ENCODE results near the gene SOX6. TPM values are rescaled to one million over a fixed set of nuclear protein-coding genes. Genes with fewer than 3 reads are reported as not detected.

Gene SOX6
- total RNA-seq, 1 donor from 2014 or later = 16.9 TPM

GRCh38 chr11:15965562-15966250 lies 390.6 kb downstream of the SOX6 start:
- DNase-seq (no peak), ATAC-seq (no peak)
- intact Hi-C loops (cut with micrococcal nuclease) = no loop called here

GRCh38 chr11:15963266-15963665 lies 393.1 kb downstream of the SOX6 start:
- no peak for DNase-seq
- ATAC-seq = no peak
- intact Hi-C loops (cut with micrococcal nuclease) = no loop called here

GRCh38 chr11:15958910-15959309 lies 397.4 kb downstream of the SOX6 start:
- intact Hi-C loops (cut with micrococcal nuclease) = no loop called here
- ATAC-seq = peak; percentile 74
- DNase-seq = no peak

DNA sequence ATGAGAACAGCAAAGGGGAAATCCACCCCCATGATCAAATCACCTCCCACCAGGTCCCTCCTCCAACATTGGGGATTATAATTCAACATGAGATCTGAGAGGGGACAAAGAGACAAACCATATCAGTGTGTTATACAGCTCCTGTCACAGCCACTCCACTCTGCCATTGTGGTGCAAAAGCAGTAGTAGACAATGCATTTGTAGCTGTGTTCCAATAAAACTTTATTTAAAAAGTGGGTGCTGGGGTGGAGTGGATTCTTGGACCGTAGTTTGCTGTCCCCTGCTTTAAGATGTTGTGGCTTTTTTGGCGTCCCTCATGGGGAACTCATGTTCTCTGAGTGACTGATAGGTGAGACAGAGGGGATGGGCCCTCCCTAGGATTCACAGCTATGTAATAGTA lies 399.1 kb downstream of the SOX6 start:
- DNase-seq (no peak), ATAC-seq (no peak)
- intact Hi-C loops (cut with micrococcal nuclease) = no loop called here

- DNase-seq (no peak), ATAC-seq (no peak)
- intact Hi-C loops (cut with micrococcal nuclease) = no loop called here
Observed at GRCh38 chr11:15956302-15956701, 400.0 kb downstream of the SOX6 start.

DNA sequence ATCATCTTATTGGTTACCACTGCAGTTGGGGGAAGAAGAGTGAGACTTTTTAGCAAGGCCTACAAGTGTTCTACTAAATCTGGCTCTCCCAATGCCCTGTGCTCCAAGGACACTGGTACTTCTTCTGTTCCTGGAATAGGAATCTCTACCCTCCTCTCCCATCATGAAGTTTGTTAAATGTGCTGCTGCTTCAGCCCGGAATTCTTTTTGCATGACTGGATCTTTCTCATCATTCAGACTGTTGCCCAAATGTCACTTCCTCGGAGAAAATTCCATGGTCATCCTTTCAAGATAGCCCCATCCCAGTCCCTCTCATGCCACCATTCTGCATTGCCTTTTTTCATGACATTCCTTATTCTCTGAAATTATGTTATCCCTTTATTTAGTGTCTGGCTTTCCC lies 400.8 kb downstream of the SOX6 start:
- intact Hi-C loops (cut with micrococcal nuclease) = no loop called here
- DNase-seq = no peak
- no peak for ATAC-seq

GRCh38 chr11:15947681-15948648 lies 408.4 kb downstream of the SOX6 start:
- DNase-seq (no peak), ATAC-seq (no peak)
- intact Hi-C loops (cut with micrococcal nuclease) = no loop called here

DNA sequence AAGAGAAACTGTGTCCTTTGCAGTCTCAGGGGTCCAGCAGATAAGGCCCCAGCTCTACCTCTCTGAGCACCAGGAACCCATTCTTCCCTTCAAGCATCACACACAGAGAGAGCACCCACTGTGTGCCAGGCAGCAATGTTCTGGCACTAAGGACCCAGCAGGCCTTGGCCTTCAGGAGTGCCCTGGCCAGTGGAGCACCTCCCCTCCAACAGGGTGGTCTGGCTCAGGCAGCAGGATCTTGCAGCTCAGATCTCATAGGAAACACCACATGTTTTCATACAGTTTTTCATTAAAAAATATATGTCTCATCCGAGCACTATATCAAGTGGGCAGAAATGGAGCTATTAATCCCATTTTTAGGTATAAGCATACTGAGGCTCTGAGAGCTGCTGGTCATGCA lies 410.6 kb downstream of the SOX6 start:
- intact Hi-C loops (cut with micrococcal nuclease) = no loop called here
- DNase-seq = no peak
- no peak for ATAC-seq

GRCh38 chr11:15944460-15944859 lies 411.9 kb downstream of the SOX6 start:
- ATAC-seq = no peak
- DNase-seq = no peak
- intact Hi-C loops (cut with micrococcal nuclease) = no loop called here

- intact Hi-C loops (cut with micrococcal nuclease) = no loop called here
- no peak for DNase-seq
- no peak for ATAC-seq
Observed at GRCh38 chr11:15943418-15944197, 412.7 kb downstream of the SOX6 start.

DNA sequence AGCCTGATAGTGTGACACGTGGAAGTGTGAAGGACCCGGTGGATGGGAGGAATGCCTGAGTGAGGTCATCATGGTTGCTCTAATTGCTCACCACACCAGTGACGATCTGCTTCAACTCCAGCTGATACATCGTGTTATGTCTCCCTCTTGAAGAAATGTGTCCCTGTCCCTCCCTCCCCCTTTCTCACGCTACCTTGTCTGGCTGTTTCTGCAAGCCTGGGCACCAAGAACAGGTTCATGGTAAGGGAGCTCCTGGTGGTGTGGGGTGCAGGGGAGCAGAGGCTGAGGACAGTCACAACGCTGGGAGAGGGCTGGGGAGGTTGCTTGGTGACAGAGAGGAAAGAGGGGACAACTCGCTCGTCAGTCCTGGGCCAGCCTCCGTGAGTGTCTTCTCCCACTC lies 413.4 kb downstream of the SOX6 start:
- no peak for ATAC-seq
- no peak for DNase-seq
- intact Hi-C loops (cut with micrococcal nuclease) = no loop called here

DNA sequence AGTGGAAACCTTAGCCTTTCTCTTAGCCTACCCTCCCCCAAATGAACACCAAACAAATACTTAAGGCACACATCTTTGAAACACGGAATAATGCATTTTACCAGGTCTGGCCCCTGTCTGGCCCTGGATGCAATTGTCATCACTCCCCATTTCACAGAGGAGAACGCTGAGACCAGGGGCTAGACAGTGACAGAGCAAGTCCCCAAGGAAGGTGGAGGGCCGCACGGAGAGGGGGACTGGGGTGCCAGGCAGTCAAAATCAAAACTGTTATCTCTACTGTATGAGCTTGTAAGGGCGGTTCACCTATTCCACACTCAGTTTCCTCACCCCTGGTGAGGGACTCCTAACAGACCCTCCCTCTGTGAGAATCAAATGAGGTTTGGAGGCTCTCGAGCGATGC lies 414.2 kb downstream of the SOX6 start:
- intact Hi-C loops (cut with micrococcal nuclease) = no loop called here
- no peak for ATAC-seq
- DNase-seq = no peak

DNA sequence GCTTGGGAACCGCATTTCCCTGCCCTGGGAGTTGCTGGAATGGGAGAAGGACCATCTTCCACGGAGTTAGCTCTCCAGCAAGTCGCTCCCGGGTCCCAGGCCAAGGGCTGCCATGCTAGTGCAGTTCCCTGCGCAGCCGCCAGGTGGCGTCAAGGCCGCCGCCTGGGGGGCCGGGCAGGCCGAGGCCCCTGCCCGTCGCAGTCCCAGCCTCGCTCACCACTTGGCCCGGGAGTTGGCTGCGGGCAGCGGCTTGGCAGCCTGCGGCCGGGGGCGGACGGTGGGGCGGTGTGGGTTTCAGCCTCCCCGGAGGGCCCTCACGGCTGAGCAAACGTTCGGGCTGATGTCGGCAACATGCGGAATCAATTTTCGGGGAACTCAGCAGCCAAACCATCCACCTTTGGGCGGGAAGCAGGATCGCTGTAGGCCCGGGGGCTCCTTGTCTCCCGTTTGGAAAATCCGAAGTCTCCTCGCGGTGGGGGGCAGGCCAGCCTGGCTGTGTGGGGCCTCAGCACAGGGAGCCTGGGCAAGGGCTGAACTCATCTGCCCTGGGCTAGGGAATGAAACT lies 415.1 kb downstream of the SOX6 start:
- peak; percentile 85 for ATAC-seq
- peak; percentile 66 for DNase-seq
- intact Hi-C loops (cut with micrococcal nuclease) = no loop called here

DNA sequence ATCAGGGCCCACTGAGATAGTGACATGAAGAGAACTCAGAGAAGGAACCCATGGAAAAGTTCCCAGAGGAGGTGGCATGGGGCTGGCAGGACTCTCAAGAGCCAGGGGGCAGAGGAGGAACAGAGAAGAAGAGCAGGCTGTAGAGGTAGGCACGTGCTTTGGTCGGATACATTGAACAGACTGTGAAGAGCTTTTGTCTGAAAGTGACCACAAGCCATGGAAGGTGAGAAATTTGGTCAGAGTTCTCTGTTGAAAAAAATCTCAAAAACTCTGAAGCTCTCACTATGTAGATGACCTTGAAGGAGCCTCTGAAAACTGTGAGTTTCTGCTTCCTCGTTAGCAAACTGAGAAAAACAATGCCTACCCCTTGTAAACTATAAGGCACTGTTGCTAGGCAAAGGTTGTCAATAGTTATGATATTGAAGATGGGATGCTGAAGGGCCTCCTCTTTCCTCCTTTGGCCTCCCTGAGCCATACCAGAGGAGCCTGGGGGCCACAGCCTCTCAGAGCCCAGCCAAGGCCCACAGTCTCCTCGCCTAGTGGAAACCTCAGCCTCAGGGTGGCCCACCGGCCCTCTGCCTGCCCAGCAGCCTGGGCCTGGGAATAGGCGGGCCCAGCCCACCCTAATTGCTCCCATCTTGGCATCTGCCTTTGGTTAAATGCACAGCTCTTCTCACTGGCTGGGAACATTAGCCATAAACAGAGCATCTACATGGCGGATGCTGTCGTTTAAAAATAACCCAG lies 415.7 kb downstream of the SOX6 start:
- ATAC-seq (no peak), DNase-seq (no peak)
- intact Hi-C loops (cut with micrococcal nuclease) = no loop called here

GRCh38 chr11:15938983-15939382 lies 417.4 kb downstream of the SOX6 start:
- intact Hi-C loops (cut with micrococcal nuclease) = no loop called here
- DNase-seq (no peak), ATAC-seq (no peak)

DNA sequence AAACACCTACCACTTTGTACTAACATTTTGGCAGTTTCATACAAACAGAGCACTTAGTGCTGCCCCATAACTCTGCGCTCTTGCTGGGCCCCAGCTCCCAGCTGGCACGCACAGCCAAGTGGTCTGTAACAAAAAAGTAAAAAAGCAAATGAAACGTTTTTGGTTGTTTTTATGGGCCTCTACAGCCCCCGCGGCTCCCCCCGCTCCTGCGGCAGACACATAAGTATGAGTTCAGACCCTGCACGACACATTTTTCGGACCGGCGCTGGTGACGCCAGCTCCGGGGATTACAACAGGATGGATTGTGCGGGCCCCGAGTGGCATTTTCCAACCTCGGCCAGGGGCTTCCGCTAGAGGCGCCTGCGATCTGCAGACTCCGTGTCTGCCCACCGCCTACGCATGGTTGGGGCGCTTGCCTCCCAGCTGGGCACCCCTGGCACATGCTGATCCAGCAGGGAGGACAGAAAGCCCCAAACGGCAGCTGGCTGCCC lies 418.2 kb downstream of the SOX6 start:
- intact Hi-C loops (cut with micrococcal nuclease) = no loop called here
- DNase-seq = no peak

DNA sequence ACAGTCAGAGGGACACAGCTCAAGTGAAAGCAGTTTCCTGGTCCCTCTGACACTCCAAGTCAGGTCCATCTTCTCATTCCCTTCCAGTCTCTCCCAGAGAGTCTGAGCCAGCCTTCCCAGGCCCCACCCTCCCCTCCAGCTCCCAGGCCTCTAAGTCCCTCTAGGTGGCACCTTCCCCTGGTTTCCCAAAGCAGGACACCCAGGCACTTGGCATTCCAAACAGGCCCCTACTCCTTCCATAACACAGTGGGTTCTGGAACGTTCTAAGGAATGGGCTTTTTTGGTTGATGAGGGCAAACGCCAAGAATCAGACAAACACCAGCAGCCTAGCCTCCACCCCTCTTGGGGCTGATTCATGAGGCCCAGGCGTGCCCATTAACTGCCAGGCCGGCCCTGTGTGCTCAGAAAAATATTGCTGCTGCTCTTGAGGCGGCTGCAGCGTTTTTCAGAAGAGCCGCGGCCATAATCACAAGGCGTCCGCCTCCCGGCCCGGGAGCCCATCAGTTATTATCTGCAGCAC lies 418.7 kb downstream of the SOX6 start:
- intact Hi-C loops (cut with micrococcal nuclease) = no loop called here
- no peak for ATAC-seq
- no peak for DNase-seq

More for the DNA sequence above, 418.2 kb downstream of the SOX6 start:
- no peak for ATAC-seq

GRCh38 chr11:15936011-15936410 lies 420.3 kb downstream of the SOX6 start:
- DNase-seq = no peak
- no peak for ATAC-seq
- intact Hi-C loops (cut with micrococcal nuclease) = no loop called here
